NCI-H82 (cell line): ENCODE measurements around the gene FTO.

Source experiments
- DNase-seq: peaks from one replicate; lab custom pipeline; 2025; lab: John Stamatoyannopoulos, UW

FTO gene

GRCh38 chr16:53755026-53755910 lies 51.3 kb downstream of the FTO start:
- DNase-seq: peak; percentile 4

DNA sequence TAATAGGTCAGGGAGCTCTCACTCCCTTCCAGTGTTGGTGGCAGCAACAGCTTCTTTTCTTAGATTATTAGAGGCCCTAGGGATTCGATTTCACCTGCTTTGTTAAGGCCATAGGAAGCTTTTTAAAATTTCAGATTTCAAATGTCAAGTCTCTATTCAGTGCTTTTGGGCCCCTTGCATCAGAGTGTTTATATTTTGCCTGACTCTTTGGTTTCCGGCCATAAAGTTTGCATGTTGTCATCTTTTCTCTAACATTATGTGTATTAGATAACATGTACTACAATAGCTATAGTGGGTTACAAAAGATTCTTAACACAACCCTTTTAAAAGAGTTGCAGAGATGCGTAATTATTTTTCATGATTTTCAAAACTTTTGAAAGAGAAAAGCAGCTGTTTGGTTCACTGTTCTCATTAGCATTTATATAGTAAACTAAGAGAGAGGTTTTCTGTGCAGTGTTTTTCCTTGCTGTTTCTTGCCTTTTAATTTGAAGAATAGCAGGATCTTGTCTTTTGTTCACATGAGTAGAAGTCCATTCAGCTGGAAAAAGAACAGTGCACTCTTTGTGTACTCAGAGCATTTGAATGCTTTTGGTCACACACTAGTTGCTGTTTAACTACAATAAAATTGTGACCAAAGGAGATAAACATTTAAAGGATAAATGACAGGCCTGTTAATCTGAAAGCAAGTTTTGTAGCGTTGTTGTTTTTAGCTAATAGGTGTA lies 52.5 kb downstream of the FTO start:
- DNase-seq: no peak

DNA sequence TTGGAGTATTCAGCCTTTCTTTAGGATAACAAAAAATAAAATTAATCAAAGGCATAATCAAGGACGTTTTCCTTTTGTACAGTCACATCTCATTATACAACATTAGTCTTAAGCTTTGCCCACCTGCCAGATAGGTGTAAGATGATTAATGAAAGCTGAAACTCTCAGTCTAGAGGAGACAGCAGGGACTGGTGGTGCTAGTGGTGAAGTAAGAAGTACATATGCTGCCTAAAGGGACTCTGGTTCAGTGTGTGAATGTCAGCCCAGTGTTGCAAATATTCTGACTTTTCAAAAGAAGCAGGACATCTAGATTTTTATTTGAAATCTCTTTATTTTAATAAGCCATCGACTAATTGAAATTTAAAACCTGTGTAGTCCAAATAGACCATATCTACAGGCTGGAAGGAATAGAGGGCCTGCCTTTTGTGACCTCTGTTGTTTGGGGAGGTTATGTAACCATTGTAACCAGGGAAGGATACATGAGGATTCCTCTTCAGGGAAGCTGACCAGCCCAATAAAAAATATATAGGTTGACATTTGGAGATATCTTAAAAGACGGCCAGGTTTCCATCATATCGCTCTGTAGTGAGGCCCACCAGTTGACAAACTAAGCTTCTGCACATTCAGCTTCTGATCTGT lies 54.1 kb downstream of the FTO start:
- peak; percentile 68 for DNase-seq

GRCh38 chr16:53761962-53762703 lies 58.2 kb downstream of the FTO start:
- DNase-seq: no peak

- DNase-seq: peak; percentile 19
These were observed 62.5 kb downstream of the FTO start for GRCh38 chr16:53766304-53767016.

GRCh38 chr16:53768167-53768566 lies 64.2 kb downstream of the FTO start:
- no peak for DNase-seq

DNA sequence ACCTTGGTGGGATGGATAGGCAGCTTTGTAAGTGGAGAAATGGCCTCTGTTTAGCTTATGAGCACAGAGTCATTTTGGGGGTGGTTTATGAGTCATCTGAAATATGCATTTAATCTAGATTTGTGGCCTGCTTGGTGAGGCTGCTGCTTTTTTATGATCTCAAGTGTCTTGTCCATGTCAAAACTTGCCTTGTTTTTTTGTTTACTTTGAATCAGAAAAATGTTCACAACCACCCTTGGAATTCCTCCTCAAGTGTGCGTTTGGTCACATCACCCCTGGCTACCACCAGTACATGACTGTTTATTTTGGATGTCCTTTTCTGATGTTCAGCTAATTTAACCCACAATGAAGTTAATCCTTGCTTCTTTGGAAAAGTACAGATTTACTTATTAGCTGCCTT lies 64.6 kb downstream of the FTO start:
- no peak for DNase-seq

DNA sequence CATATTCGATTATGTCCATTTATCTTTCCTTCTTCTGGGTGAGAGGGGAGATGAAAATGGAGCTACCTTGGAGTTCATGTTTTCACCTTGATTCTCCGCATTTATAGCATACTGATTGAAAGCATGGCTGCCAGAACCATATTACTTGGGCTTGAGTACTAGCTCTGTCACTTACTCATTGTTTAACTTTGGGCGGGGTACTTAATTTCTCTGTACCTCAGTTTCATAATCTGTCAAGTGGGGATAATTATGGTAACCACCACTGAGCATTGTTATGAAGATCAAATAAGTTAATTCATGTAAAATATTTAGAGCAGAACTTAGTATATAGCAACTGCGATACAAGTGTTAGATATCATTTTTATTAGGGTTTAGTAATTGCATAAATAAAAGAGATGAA lies 65.2 kb downstream of the FTO start:
- no peak for DNase-seq

DNA sequence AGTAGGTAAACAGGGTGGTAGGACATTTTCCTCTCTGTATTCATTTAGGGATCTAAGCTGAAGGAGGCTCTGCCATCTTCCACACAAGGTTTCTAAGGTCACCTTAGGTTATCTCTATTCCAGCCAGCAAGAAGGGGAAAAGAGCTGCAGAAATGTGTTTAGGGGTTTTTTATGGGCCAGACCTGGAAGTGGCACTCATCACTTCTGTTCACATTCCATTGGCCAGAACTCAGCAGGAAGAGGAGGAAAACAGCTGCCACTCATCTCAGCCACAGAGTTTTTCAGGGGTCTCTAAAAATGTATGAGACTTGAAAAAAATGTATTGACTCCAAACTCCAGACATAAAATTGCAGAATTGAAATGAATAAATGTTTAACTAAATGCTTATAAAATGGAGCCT lies 65.8 kb downstream of the FTO start:
- DNase-seq: no peak

GRCh38 chr16:53770641-53771040 lies 66.7 kb downstream of the FTO start:
- DNase-seq: no peak

DNA sequence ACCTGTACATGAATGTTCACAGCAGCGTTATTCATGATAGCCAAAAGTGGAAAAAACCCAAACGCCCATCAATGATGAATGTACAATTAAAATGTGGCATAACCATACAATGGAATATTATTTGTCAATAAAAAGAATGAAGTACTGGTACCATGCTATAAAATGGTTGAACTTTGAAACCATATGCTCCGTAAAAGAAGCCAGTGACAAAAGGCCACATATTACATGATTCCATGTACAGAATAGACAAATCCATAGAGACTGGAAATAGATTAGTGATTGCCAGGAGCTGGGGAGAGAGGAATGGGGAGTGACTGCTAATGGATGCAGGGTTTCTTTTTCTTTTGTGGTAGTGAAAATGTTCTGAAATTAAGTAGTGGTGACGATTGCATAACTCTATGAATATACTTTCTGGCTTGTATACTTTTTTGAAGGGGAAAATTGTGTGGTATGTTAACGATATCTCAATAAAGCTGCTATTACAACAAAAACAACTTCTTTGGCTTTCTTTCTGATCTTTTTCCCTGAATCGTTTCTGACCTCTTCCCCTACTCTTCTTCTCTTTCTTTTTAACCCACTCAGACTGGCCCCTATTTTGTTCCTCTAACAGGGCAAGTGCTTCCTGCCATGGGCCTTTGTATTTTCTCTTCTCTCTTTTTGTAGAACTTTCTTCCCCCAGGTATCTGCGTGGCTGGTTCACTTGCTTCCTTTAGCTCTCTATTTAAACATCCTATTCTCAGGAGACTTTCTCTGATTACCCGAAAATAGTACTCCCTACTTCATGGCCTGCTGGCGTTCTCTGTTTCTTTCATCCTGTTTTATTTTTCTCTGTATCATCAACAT lies 67.9 kb downstream of the FTO start:
- no peak for DNase-seq

- peak; percentile 48 for DNase-seq
These were observed 69.3 kb downstream of the FTO start for GRCh38 chr16:53773150-53773846.

DNA sequence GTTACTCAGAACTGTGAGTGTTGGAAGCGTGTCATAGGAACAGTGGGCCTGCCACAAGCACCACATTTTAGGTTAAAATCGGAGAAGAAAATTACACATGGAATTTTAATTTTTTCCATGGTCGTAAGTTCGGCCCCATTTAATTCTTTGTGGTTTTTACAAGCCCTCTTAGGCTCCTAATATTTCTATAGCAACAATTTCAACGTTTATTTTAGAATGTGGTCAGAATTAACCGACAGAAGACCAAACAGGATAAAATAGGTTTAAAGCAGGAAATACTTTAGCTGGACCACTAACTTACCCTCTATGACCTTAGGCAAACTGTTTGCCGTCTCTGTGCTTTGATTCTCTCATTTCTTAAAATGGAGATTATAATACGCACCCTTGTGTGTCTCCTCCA lies 69.9 kb downstream of the FTO start:
- DNase-seq: no peak

GRCh38 chr16:53775106-53775820 lies 71.3 kb downstream of the FTO start:
- no peak for DNase-seq

- DNase-seq: no peak
These were observed 72.0 kb downstream of the FTO start for GRCh38 chr16:53775821-53776431.

DNA sequence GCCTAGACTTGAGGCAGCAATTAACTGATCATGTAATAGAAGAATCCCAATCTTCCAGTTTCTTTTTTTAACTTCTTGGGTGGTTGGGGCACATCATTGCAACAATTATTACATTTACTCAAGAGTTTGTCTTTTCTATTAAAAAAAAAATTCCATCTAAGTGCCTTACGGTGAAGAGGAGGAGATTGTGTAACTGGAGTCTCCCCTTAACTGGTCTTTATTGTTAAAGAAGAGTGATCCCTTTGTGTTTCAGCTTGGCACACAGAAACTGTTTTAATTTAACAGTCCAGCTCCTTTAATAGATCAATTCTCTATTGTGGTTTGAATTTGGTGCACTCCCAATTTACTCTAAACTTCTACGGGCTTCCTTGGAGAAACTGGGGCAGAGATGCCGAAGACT lies 75.2 kb downstream of the FTO start:
- no peak for DNase-seq

DNA sequence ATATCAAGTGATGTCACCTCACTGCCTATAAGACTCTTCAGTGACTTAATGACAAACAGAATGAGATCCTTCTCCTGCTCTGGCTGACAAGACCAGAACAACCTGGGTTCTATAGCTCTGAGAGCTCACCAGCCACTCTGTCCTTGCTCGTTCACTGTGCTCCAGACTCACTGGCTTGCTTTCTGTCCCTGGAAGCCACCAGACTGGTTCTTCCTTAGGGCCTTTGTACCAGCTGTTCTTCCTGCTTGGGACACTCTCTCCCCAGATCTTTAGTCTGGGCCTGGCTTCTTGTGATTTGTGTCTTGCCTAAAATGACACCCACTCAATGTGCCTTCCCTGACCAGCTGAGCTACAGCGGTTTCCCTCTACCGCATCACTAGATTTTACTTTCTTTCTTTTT lies 76.1 kb downstream of the FTO start:
- no peak for DNase-seq

- DNase-seq: no peak
These were observed 77.2 kb downstream of the FTO start for GRCh38 chr16:53781023-53781605.

- no peak for DNase-seq
These were observed 78.2 kb downstream of the FTO start for GRCh38 chr16:53782148-53782547.
